Neuron (in vitro differentiated cells): ENCODE measurements around the gene CCS.

Experiments
- H2AFZ ChIP-seq: one replicate; pipeline ENCODE4 v1.6.1; 2013; ENCODE audit warnings: low read depth, mild to moderate bottlenecking, inconsistent platforms, low read length, moderate library complexity
- H3K27me3 ChIP-seq: one replicate; pipeline ENCODE4 v1.6.1; 2013; ENCODE audit warnings: low read length; ENCODE audit not compliant: insufficient read depth
- H3K36me3 ChIP-seq: one replicate; pipeline ENCODE4 v1.6.1; 2013; ENCODE audit warnings: low read length; ENCODE audit not compliant: insufficient read depth
- H3K4me1 ChIP-seq: one replicate; pipeline ENCODE4 v1.6.1; 2013; ENCODE audit warnings: low read length; ENCODE audit not compliant: insufficient read depth
- H3K4me3 ChIP-seq: 2 replicates; pipeline ENCODE4 v1.5.1; 2013; ENCODE audit warnings: mild to moderate bottlenecking, low read length, moderate library complexity
- H3K9me3 ChIP-seq: one replicate; pipeline ENCODE4 v1.6.1; 2013; ENCODE audit warnings: low read length

The CCS gene

GRCh38 chr11:66609721-66610617, 17.0 kb downstream of the CCS start:
- H3K4me3 ChIP-seq = no peak overlapping the region
- no peaks in the 10 kb centered on the region for H3K27me3 ChIP-seq
- no peaks in the 10 kb centered on the region for H3K9me3 ChIP-seq
- H3K4me1 ChIP-seq = no peaks in the 10 kb centered on the region
- H2AFZ ChIP-seq = no peak overlapping the region
- H3K36me3 ChIP-seq = peaks cover 22% of the 10 kb centered on the region

GRCh38 chr11:66612458-66612857, 19.5 kb downstream of the CCS start:
- Histone ChIP-seq H3K36me3 (no peaks in the 10 kb centered on the region), H2AFZ (no peak overlapping the region), H3K4me3 (no peak overlapping the region), H3K4me1 (peaks cover 2% of the 10 kb centered on the region), H3K9me3 (no peaks in the 10 kb centered on the region), H3K27me3 (no peaks in the 10 kb centered on the region)

- peaks cover 19% of the 10 kb centered on the region for H3K4me1 ChIP-seq
- H2AFZ ChIP-seq = no peak overlapping the region
- no peaks in the 10 kb centered on the region for H3K27me3 ChIP-seq
- H3K4me3 ChIP-seq = no peak overlapping the region
- no peaks in the 10 kb centered on the region for H3K9me3 ChIP-seq
- peaks cover 14% of the 10 kb centered on the region for H3K36me3 ChIP-seq
These were observed 21.1 kb downstream of the CCS start for GRCh38 chr11:66614073-66614472.

GRCh38 chr11:66616379-66617154, 23.6 kb downstream of the CCS start, which contains the start of gene RBM14:
Gene RBM14 (plus strand): TSS chr11:66616630. CDS start chr11:66616721, 91 bp downstream.
- Histone ChIP-seq H3K27me3 (no peaks in the 10 kb centered on the region), H3K4me1 (peaks cover 21% of the 10 kb centered on the region), H3K36me3 (peaks cover 29% of the 10 kb centered on the region), H2AFZ (peak within 1 kb of the TSS; percentile 39), H3K9me3 (no peaks in the 10 kb centered on the region), H3K4me3 (peak within 1 kb of the TSS; percentile 81)

- H2AFZ ChIP-seq = no peak overlapping the region
- peaks cover 21% of the 10 kb centered on the region for H3K4me1 ChIP-seq
- no peaks in the 10 kb centered on the region for H3K27me3 ChIP-seq
- H3K4me3 ChIP-seq = peak overlapping the region; percentile 81
- no peaks in the 10 kb centered on the region for H3K9me3 ChIP-seq
- peaks cover 34% of the 10 kb centered on the region for H3K36me3 ChIP-seq
These were observed 24.3 kb downstream of the CCS start for GRCh38 chr11:66617155-66617834.

GRCh38 chr11:66619080-66619554, 26.1 kb downstream of the CCS start:
- H3K4me3 ChIP-seq = peak overlapping the region; percentile 81
- peaks cover 52% of the 10 kb centered on the region for H3K36me3 ChIP-seq
- no peaks in the 10 kb centered on the region for H3K9me3 ChIP-seq

GRCh38 chr11:66624450-66624849, 31.5 kb downstream of the CCS start:
- H3K9me3 ChIP-seq = no peaks in the 10 kb centered on the region
- no peak overlapping the region for H3K4me3 ChIP-seq
- H3K4me1 ChIP-seq = no peaks in the 10 kb centered on the region
- H2AFZ ChIP-seq = no peak overlapping the region
- no peaks in the 10 kb centered on the region for H3K27me3 ChIP-seq
- H3K36me3 ChIP-seq = peaks cover 89% of the 10 kb centered on the region

More at GRCh38 chr11:66619080-66619554, 26.1 kb downstream of the CCS start:
- peaks cover 21% of the 10 kb centered on the region for H3K4me1 ChIP-seq
- H2AFZ ChIP-seq = no peak overlapping the region
- H3K27me3 ChIP-seq = no peaks in the 10 kb centered on the region

GRCh38 chr11:66625041-66625751, 32.2 kb downstream of the CCS start:
- H3K4me3 ChIP-seq = no peak overlapping the region
- H2AFZ ChIP-seq = no peak overlapping the region
- no peaks in the 10 kb centered on the region for H3K9me3 ChIP-seq
- H3K36me3 ChIP-seq = peaks cover 93% of the 10 kb centered on the region
- H3K4me1 ChIP-seq = no peaks in the 10 kb centered on the region
- no peaks in the 10 kb centered on the region for H3K27me3 ChIP-seq

- peaks cover 95% of the 10 kb centered on the region for H3K36me3 ChIP-seq
- no peaks in the 10 kb centered on the region for H3K9me3 ChIP-seq
- no peak overlapping the region for H2AFZ ChIP-seq
These were observed 32.8 kb downstream of the CCS start for GRCh38 chr11:66625752-66626149.

GRCh38 chr11:66626382-66626781, 33.4 kb downstream of the CCS start:
- no peaks in the 10 kb centered on the region for H3K27me3 ChIP-seq
- no peaks in the 10 kb centered on the region for H3K4me1 ChIP-seq
- peaks cover 91% of the 10 kb centered on the region for H3K36me3 ChIP-seq

More at GRCh38 chr11:66625752-66626149, 32.8 kb downstream of the CCS start:
- H3K27me3 ChIP-seq = no peaks in the 10 kb centered on the region
- H3K4me3 ChIP-seq = no peak overlapping the region
- no peaks in the 10 kb centered on the region for H3K4me1 ChIP-seq

GRCh38 chr11:66626926-66627325, 33.9 kb downstream of the CCS start:
- no peaks in the 10 kb centered on the region for H3K9me3 ChIP-seq
- no peak overlapping the region for H2AFZ ChIP-seq
- peaks cover 86% of the 10 kb centered on the region for H3K36me3 ChIP-seq
- H3K4me3 ChIP-seq = no peak overlapping the region
- H3K27me3 ChIP-seq = no peaks in the 10 kb centered on the region
- no peaks in the 10 kb centered on the region for H3K4me1 ChIP-seq

More at GRCh38 chr11:66626382-66626781, 33.4 kb downstream of the CCS start:
- Histone ChIP-seq H3K4me3 (no peak overlapping the region), H3K9me3 (no peaks in the 10 kb centered on the region), H2AFZ (no peak overlapping the region)

- H3K4me1 ChIP-seq = no peaks in the 10 kb centered on the region
- no peaks in the 10 kb centered on the region for H3K9me3 ChIP-seq
- peaks cover 84% of the 10 kb centered on the region for H3K36me3 ChIP-seq
- H3K4me3 ChIP-seq = no peak overlapping the region
- H3K27me3 ChIP-seq = no peaks in the 10 kb centered on the region
- H2AFZ ChIP-seq = no peak overlapping the region
These were observed 35.1 kb downstream of the CCS start for GRCh38 chr11:66628061-66628603.
